ENCODE results near the gene CTDSP2. TPM values are rescaled to one million over a fixed set of nuclear protein-coding genes. Genes with fewer than 3 reads are reported as not detected.

The CTDSP2 gene
- total and polyA plus RNA-seq, 2 donors (not counting 3 experiments of a cell fraction or from before 2014, with no cell fraction given): 142 to 146 TPM

GRCh38 chr12:57874166-57875108 is 27.9 kb upstream of the CTDSP2 start:
- Histone ChIP-seq H3K4me1 (ENCODE audit: control insufficient read depth, extremely low read depth, insufficient read depth, low read length) (no peaks in the 10 kb centered on the region), H3K27me3 (ENCODE audit: control insufficient read depth in 2 of 2, insufficient read depth in 2 of 2, low read length in 2 of 2) (peaks cover 2 to 3% of the 10 kb centered on the region in 2 experiments), H3K9me3 (replicated peaks; ENCODE audit: control insufficient read depth, insufficient read depth, low read length) (no peaks in the 10 kb centered on the region), H3K4me3 (replicated peaks in 1 of 3; ENCODE audit: insufficient read depth in 1 of 3, low read depth in 1 of 3, low read length in 3 of 3) (no peak overlapping the region), H3K9me1 (replicated peaks; ENCODE audit: control insufficient read depth, extremely low read depth, insufficient read depth, low read length) (no peaks in the 10 kb centered on the region), H3K4me2 (ENCODE audit: insufficient read depth, low read length) (no peak overlapping the region), H3K9ac (replicated peaks; ENCODE audit: extremely low read depth, insufficient read depth, low read length) (no peak overlapping the region), H2AFZ (ENCODE audit: low read depth, low read length) (no peak overlapping the region), H3K79me2 (ENCODE audit: control insufficient read depth, insufficient read depth, low read length) (no peaks in the 10 kb centered on the region), H3K27ac (ENCODE audit: insufficient read depth, low read depth, low read length) (no peak overlapping the region), H3K36me3 (ENCODE audit: control insufficient read depth in 2 of 2, extremely low read depth in 1 of 2, insufficient read depth in 2 of 2, low read length in 2 of 2) (no peaks in the 10 kb centered on the region), H4K20me1 (replicated peaks; ENCODE audit: control insufficient read depth, extremely low read depth, insufficient read depth, low read length) (no peaks in the 10 kb centered on the region)
- BruUV-seq (replicated peaks): no TSS peak
- dilution Hi-C loops (cut with MboI; ENCODE audit: extremely low pct_ligation_motif_present, low sequenced_read_pairs) (no loop called here), intact Hi-C loops (cut with micrococcal nuclease) (no loop called here)
- POLR2A ChIA-PET: no interaction called here
- CTCF ChIA-PET: interaction anchor here (1.1 to 1.2 kb wide), 3 partner anchors 9 to 22 kb away, joined by 3 to 6 read pairs (median 4); no protein-coding TSS in a partner anchor
- FAIRE-seq: no peak
- no peak for DNase-seq (ENCODE audit: low read depth, low spot score)
- TF ChIP-seq POLR2A (IDR thresholded peaks at IDR 0.05; ENCODE audit: low read depth, low read length): no peak
- TF ChIP-seq FOS (IDR thresholded peaks at IDR 0.05; ENCODE audit: borderline replicate concordance, insufficient read depth, low read length): no peak
- no peak for TF ChIP-seq CTCF (IDR thresholded peaks at IDR 0.05; ENCODE audit: extremely low read depth in 1 of 2, insufficient read depth in 1 of 2, low read depth in 1 of 2, low read length in 2 of 2)

GRCh38 chr12:57872362-57872761 is 25.8 kb upstream of the CTDSP2 start:
- BruUV-seq (replicated peaks): no TSS peak
- H3K36me3 ChIP-seq (ENCODE audit: control insufficient read depth in 2 of 2, extremely low read depth in 1 of 2, insufficient read depth in 2 of 2, low read length in 2 of 2): no peaks in the 10 kb centered on the region
- no peaks in the 10 kb centered on the region for H3K79me2 ChIP-seq (ENCODE audit: control insufficient read depth, insufficient read depth, low read length)
- DNase-seq (ENCODE audit: low read depth, low spot score) (no peak), FAIRE-seq (no peak)
- H2AFZ ChIP-seq (ENCODE audit: low read depth, low read length): no peak overlapping the region
- H3K27ac ChIP-seq (ENCODE audit: insufficient read depth, low read depth, low read length): no peak overlapping the region
- H3K4me3 ChIP-seq (replicated peaks in 1 of 3; ENCODE audit: insufficient read depth in 1 of 3, low read depth in 1 of 3, low read length in 3 of 3): no peak overlapping the region
- H4K20me1 ChIP-seq (replicated peaks; ENCODE audit: control insufficient read depth, extremely low read depth, insufficient read depth, low read length): no peaks in the 10 kb centered on the region
- no peak overlapping the region for H3K4me2 ChIP-seq (ENCODE audit: insufficient read depth, low read length)
- no peaks in the 10 kb centered on the region for H3K9me3 ChIP-seq (replicated peaks; ENCODE audit: control insufficient read depth, insufficient read depth, low read length)
- POLR2A ChIA-PET: no interaction called here
- TF ChIP-seq GATA2 (IDR thresholded peaks at IDR 0.05; ENCODE audit: insufficient read depth, insufficient read length, low read depth, low read length) (no peak), FOS (IDR thresholded peaks at IDR 0.05; ENCODE audit: borderline replicate concordance, insufficient read depth, low read length) (no peak), POLR2A (IDR thresholded peaks at IDR 0.05; ENCODE audit: low read depth, low read length) (no peak), JUN (IDR thresholded peaks at IDR 0.05; ENCODE audit: borderline replicate concordance, insufficient read depth, insufficient read length, low read depth) (no peak)
- intact Hi-C loops (cut with micrococcal nuclease): no loop called here
- dilution Hi-C loops (cut with MboI; ENCODE audit: extremely low pct_ligation_motif_present, low sequenced_read_pairs): no loop called here
- H3K9me1 ChIP-seq (replicated peaks; ENCODE audit: control insufficient read depth, extremely low read depth, insufficient read depth, low read length): no peaks in the 10 kb centered on the region
- no peaks in the 10 kb centered on the region for H3K4me1 ChIP-seq (ENCODE audit: control insufficient read depth, extremely low read depth, insufficient read depth, low read length)
- CTCF ChIA-PET: interaction anchor here (1.0 to 1.4 kb wide), 2 partner anchors 16 to 40 kb away, joined by 3 read pairs; no protein-coding TSS in a partner anchor
- H3K9ac ChIP-seq (replicated peaks; ENCODE audit: extremely low read depth, insufficient read depth, low read length): no peak overlapping the region
- peaks cover 0 to 2% of the 10 kb centered on the region in 2 experiments for H3K27me3 ChIP-seq (ENCODE audit: control insufficient read depth in 2 of 2, insufficient read depth in 2 of 2, low read length in 2 of 2)
